ENCODE results near the gene C2orf72.

Gene C2orf72

DNA sequence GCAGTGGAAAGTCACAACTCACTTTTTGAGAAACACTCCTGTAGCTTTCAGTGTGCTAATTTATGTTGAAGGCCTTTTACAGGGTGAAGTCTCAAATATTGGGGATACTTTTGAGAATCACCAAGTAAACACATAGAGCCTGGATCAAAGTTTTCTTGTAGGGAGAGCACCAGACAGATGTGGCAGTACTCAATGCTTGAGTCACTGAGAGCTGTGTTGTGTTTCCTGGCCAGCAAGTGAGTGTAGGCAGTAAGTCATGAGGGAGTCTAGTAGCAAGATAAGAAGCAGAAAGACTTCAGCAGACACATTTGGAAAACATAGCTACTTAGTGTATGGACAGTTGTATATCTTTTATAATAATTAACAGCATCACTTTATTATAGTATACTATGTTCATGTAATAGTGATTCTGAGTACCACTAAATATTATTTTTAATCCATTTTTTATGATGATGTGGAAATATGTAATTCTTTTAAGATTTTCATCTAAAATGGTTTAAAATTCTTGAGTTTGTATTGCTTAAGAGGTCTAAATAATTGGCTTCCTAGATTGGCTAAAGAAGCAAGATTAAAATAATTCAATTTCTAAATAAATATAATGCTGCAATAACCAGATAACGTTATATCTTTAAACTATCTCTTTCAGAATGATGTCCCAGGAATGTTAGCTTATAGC, 32.2 kb downstream of the C2orf72 start:
- DNase-seq (ENCODE audit: low read depth): no peak

DNA sequence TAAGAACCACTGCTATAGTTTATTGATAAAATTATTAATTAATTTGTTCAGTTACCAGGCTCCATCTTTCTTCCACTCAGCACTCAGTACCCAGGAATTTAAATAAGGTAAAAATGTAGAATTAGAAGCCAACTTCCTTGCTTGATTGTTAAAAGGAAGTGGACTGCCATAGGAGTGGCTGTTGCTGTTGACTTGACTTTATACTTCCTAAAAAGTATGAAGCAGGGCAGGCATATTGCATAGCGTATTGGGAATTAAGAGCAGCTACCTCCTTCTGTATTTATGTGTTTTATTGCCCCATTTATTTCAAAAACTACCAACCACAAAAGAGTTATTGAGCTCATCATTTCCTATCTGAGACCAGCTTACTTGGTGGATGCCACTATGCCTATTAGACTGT, 47.2 kb downstream of the C2orf72 start:
- DNase-seq (ENCODE audit: low read depth): no peak

DNA sequence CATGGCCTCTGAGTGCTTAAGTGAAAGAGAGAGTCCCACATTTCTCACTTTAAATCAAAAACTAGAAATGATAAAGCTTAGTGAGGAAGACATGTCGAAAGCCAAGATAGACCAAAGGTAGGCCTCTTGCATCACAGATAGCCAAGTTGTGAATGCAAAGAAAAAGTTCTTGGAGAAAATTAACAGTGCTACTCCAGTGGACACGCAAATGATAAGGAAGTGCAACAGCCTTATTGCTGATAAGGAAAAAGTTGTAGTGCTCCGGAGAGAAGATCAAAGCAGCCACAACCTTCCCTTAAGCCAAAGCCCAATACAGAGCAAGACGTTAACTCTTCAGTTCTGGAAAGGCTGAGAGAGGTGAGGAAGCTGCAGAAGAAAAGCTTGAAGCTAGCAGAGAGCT, 51.4 kb downstream of the C2orf72 start:
- no peak for DNase-seq (ENCODE audit: low read depth)

GRCh38 chr2:231093933-231094332, 56.6 kb downstream of the C2orf72 start:
- DNase-seq (ENCODE audit: low read depth): no peak

DNA sequence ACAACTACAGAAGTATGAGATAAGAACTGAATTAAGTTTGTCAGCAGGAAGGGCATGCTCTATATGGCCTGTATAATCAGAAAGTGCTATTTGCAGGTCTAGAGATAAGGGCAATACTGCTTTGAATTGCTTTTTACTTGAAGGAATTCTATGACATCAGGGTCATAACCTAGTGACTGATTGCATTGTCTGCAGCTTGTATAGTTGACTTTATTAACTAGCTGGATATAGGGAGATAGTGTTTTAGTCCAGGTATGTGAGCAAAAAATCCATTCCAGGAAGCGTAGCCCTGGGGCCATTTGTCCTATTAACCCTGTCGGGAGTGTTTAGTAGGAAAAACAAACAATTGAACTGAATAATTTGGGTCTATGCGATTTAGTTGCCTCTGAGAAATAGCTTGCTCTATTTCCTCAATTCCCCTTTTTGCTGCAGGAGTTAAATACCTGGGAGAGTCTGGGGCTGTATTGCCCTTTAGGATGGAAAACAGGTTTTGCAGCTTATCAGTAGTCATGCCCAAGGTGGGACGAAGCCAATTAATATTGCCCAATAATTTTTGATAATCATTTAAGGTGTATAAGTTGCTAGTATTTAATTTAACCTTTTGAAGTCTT, 57.5 kb downstream of the C2orf72 start:
- no peak for DNase-seq (ENCODE audit: low read depth)
